ENCODE results near the gene PRUNE2.
"Not testable (repeated sequence)": the region's sequence is repeated elsewhere in the genome, so short reads cannot be mapped to it uniquely, and the experiment has no call there.

Gene PRUNE2

GRCh38 chr9:76619197-76619596, 286.7 kb downstream of the PRUNE2 start:
- DNase-seq, result no peak

- DNase-seq, result no peak
Observed at GRCh38 chr9:76618762-76619161, 287.2 kb downstream of the PRUNE2 start.

- DNase-seq, result no peak
Observed at GRCh38 chr9:76617497-76618175, 288.3 kb downstream of the PRUNE2 start.

GRCh38 chr9:76616780-76617179, 289.1 kb downstream of the PRUNE2 start:
- no peak for DNase-seq

GRCh38 chr9:76615177-76615603, 290.7 kb downstream of the PRUNE2 start:
- no peak for DNase-seq

GRCh38 chr9:76613974-76614373, 291.9 kb downstream of the PRUNE2 start:
- no peak for DNase-seq

- no peak for DNase-seq
Observed at GRCh38 chr9:76613150-76613781, 292.6 kb downstream of the PRUNE2 start.

GRCh38 chr9:76610011-76610352, 295.9 kb downstream of the PRUNE2 start:
- DNase-seq, result no peak

- no peak for DNase-seq
Observed at GRCh38 chr9:76609285-76610010, 296.5 kb downstream of the PRUNE2 start.

- DNase-seq, result no peak
Observed at GRCh38 chr9:76608575-76609273, 297.2 kb downstream of the PRUNE2 start.

- DNase-seq, result no peak
Observed at GRCh38 chr9:76607730-76608436, 298.0 kb downstream of the PRUNE2 start.

- no peak for DNase-seq
Observed at GRCh38 chr9:76605321-76605900, 300.5 kb downstream of the PRUNE2 start.

GRCh38 chr9:76603931-76604570, 301.9 kb downstream of the PRUNE2 start:
- no peak for DNase-seq

GRCh38 chr9:76603448-76603895, 302.4 kb downstream of the PRUNE2 start:
- no peak for DNase-seq

GRCh38 chr9:76602199-76602598, 303.7 kb downstream of the PRUNE2 start:
- DNase-seq, result no peak

GRCh38 chr9:76600007-76600615, 305.8 kb downstream of the PRUNE2 start:
- DNase-seq, result no peak

- DNase-seq, result no peak
Observed at GRCh38 chr9:76598981-76599380, 306.9 kb downstream of the PRUNE2 start.

- no peak for DNase-seq
Observed at GRCh38 chr9:76595645-76596044, 310.3 kb downstream of the PRUNE2 start.

GRCh38 chr9:76594764-76595424, 311.0 kb downstream of the PRUNE2 start:
- no peak for DNase-seq

GRCh38 chr9:76593961-76594735, 311.8 kb downstream of the PRUNE2 start:
- DNase-seq, result not testable (repeated sequence)
